Measurements from ENCODE around the gene SNAP47.

SNAP47 gene

DNA sequence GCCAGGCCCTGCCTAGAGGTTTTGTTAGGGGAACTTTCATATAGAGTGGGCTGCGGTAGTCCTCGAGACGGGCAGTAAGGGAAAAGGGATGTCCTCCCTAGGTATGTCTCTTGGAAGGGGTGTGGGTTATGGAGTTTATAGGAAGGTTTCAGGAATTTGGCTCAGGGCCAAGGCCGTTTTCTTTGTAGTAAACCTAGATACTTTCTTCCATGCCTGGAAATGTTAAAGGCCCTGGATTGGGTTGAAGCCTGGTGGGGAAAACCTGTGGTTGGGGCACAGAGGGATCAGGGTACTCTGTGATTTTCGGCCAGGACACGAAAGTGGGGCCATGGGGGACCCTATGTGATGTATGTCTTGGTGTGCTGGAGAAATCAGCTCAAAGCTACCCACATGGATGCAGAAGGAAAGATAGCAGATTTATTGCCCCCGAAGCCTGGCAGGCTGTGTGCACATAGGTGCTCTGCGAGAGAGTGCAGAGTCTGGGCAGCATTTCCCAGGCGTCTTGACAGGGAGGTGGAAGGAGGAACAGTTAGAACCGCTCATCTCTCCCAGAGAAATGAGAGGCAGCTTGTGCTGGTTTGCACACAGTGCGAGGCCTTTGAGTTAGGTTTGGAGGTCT, 1.7 kb downstream of the SNAP47 start:
- TF ChIP-seq CTCF (conservative IDR thresholded peaks at IDR 0.05; ENCODE audit: control insufficient read depth, insufficient read depth, low read depth, low read length): no peak
- DNase-seq (ENCODE audit: low read depth): no peak
- no peak overlapping the region for H3K4me3 ChIP-seq (ENCODE audit: control insufficient read depth, low read depth, low read length)

DNA sequence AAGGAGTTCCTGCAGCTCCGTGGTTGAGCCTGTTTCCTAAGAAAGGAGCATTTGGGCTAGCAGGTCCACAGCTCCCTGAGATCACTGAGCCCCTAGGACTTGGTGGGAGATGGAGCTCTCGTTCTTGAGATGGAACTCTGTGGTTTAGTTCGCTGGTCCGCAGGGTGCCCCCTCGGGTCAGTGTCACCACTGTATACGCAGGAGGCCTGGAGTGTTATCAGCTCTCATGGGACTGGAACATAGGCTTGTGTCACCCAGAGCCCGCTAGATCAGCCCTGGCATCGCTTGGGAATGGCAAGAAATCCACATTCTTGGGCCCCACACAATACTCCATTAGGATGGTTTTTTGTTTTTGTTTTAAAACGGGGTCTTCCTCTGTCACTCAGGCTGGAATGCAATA, 3.6 kb downstream of the SNAP47 start:
- no peak overlapping the region for H3K4me3 ChIP-seq (ENCODE audit: control insufficient read depth, low read depth, low read length)
- DNase-seq (ENCODE audit: low read depth): no peak
- no peak for TF ChIP-seq CTCF (conservative IDR thresholded peaks at IDR 0.05; ENCODE audit: control insufficient read depth, insufficient read depth, low read depth, low read length)

- no peak for TF ChIP-seq CTCF (conservative IDR thresholded peaks at IDR 0.05; ENCODE audit: control insufficient read depth, insufficient read depth, low read depth, low read length)
- no peak for DNase-seq (ENCODE audit: low read depth)
- no peak overlapping the region for H3K4me3 ChIP-seq (ENCODE audit: control insufficient read depth, low read depth, low read length)
These were observed 4.4 kb downstream of the SNAP47 start for GRCh38 chr1:227739636-227740035.

DNA sequence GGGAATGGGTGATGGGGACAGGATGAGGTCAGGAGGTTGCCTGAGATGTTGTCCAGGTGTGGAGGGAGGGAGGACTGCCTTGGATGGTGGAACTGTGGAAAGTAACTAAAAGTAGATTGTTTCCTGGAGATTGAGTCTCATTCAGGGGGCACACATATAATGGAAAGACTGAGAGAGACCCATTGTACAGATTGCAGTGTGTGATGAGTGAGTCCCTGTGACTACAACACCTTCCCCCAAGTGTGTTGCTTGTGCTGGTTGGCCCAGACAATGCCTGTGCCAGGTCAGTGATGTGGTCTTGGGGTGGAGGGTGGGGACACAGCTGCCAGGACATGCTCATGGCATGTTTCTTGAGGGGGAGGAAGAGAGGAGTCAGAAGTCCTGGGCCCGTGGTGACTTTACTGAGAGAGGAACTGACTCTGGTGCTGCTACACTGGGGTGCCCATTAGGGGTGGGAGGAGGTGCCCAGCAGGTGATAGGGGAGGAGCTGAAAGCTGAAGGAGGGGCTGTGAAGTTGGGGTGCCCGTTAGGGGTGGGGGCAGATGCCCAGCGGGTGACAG, 5.2 kb downstream of the SNAP47 start:
- H3K4me3 ChIP-seq (ENCODE audit: control insufficient read depth, low read depth, low read length): no peak overlapping the region
- no peak for DNase-seq (ENCODE audit: low read depth)
- TF ChIP-seq CTCF (conservative IDR thresholded peaks at IDR 0.05; ENCODE audit: control insufficient read depth, insufficient read depth, low read depth, low read length): no peak

GRCh38 chr1:227741166-227741870, 6.1 kb downstream of the SNAP47 start:
- no peak overlapping the region for H3K4me3 ChIP-seq (ENCODE audit: control insufficient read depth, low read depth, low read length)
- no peak for DNase-seq (ENCODE audit: low read depth)
- no peak for TF ChIP-seq CTCF (conservative IDR thresholded peaks at IDR 0.05; ENCODE audit: control insufficient read depth, insufficient read depth, low read depth, low read length)

DNA sequence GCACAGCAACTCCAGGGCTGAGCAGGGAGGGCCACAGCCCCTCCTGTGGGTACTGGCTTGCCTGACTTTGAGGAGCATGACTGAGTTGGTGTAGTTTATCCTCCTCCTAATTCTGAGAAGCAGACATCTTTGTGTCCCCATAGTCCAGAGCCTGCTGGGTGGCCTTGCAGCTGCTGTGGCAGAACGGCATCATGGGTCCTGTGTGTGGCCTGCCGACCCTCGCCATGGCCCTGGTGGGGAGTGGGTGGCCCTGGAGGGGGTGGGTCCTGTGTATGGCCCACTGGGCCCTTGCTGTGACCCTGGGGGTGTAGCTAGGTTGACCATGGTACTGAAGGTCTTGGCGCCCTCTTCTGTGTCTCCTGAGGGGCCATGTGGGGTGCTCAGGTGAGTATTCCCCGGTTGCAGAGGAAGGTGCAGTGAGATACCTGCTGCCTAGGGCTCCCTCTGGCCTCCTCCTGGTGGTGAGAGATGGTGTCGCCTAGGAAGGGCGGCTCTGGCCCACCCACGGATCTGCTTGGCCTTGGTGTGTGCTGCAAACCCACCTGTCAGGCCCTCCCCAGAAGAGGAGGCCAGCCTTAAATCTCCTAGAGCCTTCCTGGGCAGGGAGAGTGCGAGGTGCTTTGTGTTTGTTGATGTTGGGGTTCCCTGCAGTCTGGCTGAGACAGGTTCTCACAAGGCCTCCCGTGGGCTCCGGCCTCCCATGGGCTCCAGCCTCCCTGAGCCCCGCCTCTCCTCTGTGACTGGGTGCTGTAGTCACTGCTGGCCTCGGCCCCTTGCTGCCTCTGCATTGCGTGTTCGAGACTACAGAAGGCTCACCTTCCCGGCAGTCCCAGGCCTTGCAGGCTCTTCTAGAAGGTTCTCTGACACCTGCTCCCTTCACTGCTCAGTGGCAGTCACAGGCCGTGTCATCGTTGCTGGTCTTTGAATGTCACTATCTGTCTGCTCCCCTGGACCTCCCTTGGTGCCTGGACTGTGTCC, 7.8 kb downstream of the SNAP47 start:
- no peak for DNase-seq (ENCODE audit: low read depth)
- TF ChIP-seq CTCF (conservative IDR thresholded peaks at IDR 0.05; ENCODE audit: control insufficient read depth, insufficient read depth, low read depth, low read length): no peak
- H3K4me3 ChIP-seq (ENCODE audit: control insufficient read depth, low read depth, low read length): no peak overlapping the region
